ENCODE measurements around the gene CDH23. TPM values are rescaled to one million over a fixed set of nuclear protein-coding genes. Genes with fewer than 3 reads are reported as not detected.

Gene CDH23
- polyA plus RNA-seq, 4 donors = 0.75 to 2.0 (median 1.3) TPM

GRCh38 chr10:71368643-71369042, 28.1 kb upstream of the CDH23 start:
- DNase-seq (ENCODE audit: low read depth in 4 of 4, low spot score in 2 of 4) = no peak

DNA sequence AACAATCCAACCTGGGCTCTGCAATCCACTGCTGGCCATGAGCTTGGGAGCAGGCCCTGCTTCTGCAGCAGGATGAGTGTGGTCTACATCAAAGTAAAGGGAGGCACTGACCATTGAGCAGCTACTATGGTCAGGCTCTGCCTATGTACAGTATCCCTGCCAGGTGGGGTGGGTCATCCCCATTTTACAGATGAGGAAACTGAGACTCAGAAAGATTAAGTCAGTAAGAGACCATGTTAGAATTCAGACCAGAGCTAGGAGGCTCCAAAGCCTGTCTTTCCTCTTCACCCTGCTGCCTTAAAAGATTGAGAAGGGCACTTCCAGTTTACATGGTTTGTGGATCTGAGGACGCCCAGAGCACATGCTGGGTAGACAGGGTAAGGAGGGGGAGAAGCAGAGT, 27.1 kb upstream of the CDH23 start:
- DNase-seq (ENCODE audit: low read depth in 4 of 4, low spot score in 2 of 4) = no peak

GRCh38 chr10:71370031-71370430, 26.7 kb upstream of the CDH23 start:
- no peak for DNase-seq (ENCODE audit: low read depth in 4 of 4, low spot score in 2 of 4)

- no peak for DNase-seq (ENCODE audit: low read depth in 4 of 4, low spot score in 2 of 4)
Measured at GRCh38 chr10:71371750-71372166, 25.0 kb upstream of the CDH23 start.

GRCh38 chr10:71372882-71373495, 23.7 kb upstream of the CDH23 start:
- DNase-seq (ENCODE audit: low read depth in 4 of 4, low spot score in 2 of 4) = no peak

- DNase-seq (ENCODE audit: low read depth in 4 of 4, low spot score in 2 of 4) = no peak
Measured at GRCh38 chr10:71374481-71375233, 22.1 kb upstream of the CDH23 start.

DNA sequence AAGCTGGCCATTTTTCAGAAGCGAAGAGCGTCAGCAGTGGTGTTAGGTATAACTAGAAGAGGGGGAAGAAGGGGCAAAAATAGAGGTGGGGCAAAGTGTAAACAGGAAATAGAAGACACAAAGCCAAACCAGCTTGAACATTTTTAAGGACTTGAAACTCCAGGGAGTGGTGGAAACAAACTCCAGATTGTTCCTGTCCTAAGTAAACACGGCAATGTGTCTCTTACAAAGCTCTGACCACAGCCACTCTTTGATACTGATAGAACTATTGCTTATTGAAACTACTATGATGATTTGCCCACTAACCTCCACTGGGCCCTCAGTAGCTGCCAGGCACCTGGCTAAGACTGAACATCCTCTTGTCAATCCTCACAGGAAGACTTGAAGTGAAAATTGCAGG, 20.8 kb upstream of the CDH23 start:
- no peak for DNase-seq (ENCODE audit: low read depth in 4 of 4, low spot score in 2 of 4)

DNA sequence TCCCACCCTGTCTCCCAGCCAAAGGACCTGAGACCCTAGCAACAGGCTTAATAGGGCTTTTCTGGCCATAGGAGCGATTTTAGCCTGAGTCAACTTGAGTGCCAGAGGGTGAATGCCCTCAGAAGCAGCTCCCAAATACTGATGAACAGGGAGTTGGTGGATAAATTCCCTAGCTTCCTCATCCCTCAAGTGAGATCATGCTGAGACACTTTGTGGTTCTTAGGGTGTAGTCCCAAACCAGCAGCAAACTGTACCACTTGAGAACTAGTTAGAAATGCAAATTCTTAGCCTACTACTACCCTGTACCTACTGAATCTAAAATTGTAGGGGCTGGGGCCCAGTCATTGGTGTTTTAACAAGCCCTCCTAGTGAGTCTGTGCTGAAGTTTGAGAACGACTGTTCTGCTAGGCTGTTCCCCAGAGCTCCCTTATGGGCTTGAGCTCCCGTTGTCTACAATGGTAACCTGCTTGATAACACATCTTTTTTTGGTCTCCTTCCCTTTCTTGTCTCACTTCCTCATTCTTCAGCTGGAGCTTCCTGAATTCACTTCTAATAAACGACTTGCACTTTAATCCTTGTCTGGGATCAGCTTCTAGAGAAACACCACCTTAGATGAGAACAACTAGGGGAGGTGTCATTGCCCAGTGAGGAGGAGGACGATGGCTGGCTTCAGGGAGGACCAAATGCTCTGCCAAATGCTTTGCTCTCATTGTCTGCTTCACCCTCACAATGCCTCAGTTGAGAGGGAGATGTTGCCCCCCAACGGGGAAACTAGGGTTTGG, 18.2 kb upstream of the CDH23 start:
- DNase-seq (ENCODE audit: low read depth in 4 of 4, low spot score in 2 of 4) = no peak

GRCh38 chr10:71379118-71379766, 17.5 kb upstream of the CDH23 start:
- no peak for DNase-seq (ENCODE audit: low read depth in 4 of 4, low spot score in 2 of 4)

GRCh38 chr10:71380841-71381240, 15.9 kb upstream of the CDH23 start:
- DNase-seq (ENCODE audit: low read depth in 4 of 4, low spot score in 2 of 4) = no peak

- DNase-seq (ENCODE audit: low read depth in 4 of 4, low spot score in 2 of 4) = no peak
Measured at GRCh38 chr10:71381611-71382010, 15.1 kb upstream of the CDH23 start.

GRCh38 chr10:71382028-71382427, 14.7 kb upstream of the CDH23 start:
- DNase-seq (ENCODE audit: low read depth in 4 of 4, low spot score in 2 of 4) = no peak

- DNase-seq (ENCODE audit: low read depth in 4 of 4, low spot score in 2 of 4) = no peak
Measured at GRCh38 chr10:71382757-71383156, 14.0 kb upstream of the CDH23 start.

- DNase-seq (ENCODE audit: low read depth in 4 of 4, low spot score in 2 of 4) = no peak
Measured at GRCh38 chr10:71383972-71384687, 12.6 kb upstream of the CDH23 start.

DNA sequence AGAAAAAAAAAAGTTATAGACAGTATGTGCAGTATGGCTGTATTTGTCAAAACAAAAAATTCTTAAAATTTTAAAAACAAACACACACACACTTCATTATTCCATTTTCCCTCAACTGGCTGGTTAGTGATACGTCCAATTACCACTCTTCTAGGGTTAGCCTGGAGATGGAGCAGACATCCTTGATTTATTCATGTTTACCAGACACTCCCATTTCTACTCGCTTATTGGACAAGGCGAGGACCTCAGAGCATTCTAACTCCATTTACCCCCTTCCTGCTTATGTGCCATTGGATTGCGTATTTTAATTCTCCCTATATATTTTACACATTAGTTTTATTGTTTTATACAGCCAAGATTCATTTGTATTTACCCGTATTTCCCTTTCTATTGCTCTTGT, 8.5 kb upstream of the CDH23 start:
- DNase-seq (ENCODE audit: low read depth in 4 of 4, low spot score in 2 of 4) = no peak

DNA sequence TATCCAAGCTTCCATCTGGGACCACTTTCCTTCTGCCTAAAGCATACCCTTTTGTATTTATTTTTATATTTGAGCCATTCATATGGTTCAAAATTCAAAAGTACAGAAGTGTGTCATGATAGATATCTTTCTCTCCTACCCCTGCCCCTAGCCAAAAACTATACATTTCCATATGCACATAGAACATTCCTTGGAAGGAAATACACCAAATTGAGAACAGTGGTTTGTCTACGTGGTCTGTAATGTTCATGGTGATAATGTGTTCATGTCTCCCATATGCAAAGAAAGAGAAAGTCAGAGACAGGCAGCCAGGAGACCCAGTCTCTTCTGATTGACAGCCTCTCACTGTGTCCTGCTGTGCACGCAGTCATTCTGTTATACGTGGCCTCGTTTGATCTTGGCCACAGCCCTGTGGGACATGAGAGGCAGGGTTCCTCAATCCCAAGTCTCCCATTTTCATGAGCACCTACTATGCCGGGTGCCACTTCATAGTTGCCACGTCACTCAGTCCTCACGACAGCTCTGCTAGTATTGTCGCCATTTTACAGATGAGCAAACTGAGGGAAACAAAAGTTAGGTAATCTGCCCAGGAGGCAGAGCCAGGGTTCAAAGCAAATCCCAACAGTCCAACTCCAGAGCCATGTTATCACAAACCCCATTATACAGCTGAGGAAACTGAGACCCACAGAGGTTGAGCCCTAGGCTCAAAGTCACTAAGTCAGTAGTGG, 8.0 kb upstream of the CDH23 start:
- no peak for DNase-seq (ENCODE audit: low read depth in 4 of 4, low spot score in 2 of 4)

DNA sequence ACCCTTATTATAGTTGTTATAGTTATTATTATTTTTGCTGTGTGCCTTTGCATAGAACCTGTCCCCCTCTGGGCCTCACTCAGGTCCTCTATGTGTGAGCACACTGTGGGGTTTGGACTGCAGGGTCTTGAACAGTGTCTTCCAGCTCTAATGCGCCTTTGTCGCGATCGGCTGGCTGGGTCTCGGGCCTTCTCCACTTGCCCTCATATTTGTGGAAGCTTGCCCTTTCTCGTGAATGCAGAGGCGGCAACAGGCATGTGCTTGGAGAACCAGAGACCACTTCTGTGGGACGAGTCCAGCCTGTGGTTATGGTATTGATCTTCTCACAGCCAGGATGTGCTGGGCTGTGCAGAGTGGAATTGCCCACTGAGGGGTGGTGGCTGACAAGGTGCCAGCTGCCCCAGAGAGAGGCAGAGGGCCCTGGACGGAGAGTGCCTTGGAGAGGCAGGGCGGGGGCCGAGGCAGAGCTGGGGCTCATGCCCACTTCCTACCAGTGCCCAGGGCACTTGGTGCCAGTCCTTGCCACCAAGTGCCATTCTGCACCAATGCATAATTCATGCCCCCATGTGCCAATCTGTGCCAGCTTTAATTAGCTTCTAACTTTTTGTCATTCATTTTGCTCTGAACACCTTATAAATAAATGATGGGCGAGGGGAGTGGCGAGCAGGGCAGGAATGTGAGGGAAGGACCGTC, 6.8 kb upstream of the CDH23 start:
- no peak for DNase-seq (ENCODE audit: low read depth in 4 of 4, low spot score in 2 of 4)

DNA sequence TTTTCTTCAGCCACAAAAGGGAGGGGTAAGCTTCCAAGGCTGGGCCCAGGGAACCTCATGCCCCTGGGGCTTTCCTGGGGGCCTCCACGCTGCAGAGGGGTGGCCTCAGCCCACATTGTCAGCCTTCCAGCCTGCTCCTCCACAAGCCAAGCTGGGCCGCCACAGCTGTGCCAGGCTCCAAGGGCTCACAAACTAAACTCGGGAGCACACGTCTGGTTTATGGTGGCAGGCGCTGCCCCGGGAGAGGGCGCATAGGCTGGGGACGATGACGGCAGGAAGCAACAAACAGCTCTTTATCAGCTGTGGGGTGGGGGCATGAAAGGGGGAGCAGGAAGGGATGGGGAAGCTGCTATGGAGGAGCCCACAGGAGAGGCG, 6.3 kb upstream of the CDH23 start:
- DNase-seq (ENCODE audit: low read depth in 4 of 4, low spot score in 2 of 4) = no peak

- DNase-seq (ENCODE audit: low read depth in 4 of 4, low spot score in 2 of 4) = no peak
Measured at GRCh38 chr10:71390921-71391690, 5.6 kb upstream of the CDH23 start.
